WTC11 (cell line): ENCODE results near the gene FURIN. TPM values are rescaled to one million over a fixed set of nuclear protein-coding genes. Genes with fewer than 3 reads are reported as not detected.

Experiments used
- ATAC-seq: fragments of 200-7000 bp; cut with Tn5 transposase; 2 replicates; pipeline ENCODE4 v1.10.0; 2021; ENCODE audit warnings: mild to moderate bottlenecking, moderate library complexity
- CTCF ChIA-PET: fragments of 300-600 bp; sonication (Branson Sonifier 250); formaldehyde crosslinking; loops from one replicate; lab custom pipeline; 2021; ENCODE audit warnings: antibody characterized with exemption; lab: Charles Lee
- POLR2A ChIA-PET: fragments of 350-600 bp; sonication (Branson Sonifier 250); formaldehyde crosslinking; loops from one replicate; lab custom pipeline; 2021; ENCODE audit warnings: antibody characterized with exemption; lab: Charles Lee
- DNase-seq: peaks from one replicate; pipeline ENCODE4 v3.0.0; 2021; ENCODE audit warnings: low spot score
- H3K27ac Mint-ChIP-seq: 2 replicates; pipeline ENCODE4 v1.8.0; 2021; ENCODE audit warnings: mixed read lengths
- H3K27me3 Mint-ChIP-seq: 2 replicates; pipeline ENCODE4 v1.8.0; 2021; ENCODE audit warnings: low read depth, mild to moderate bottlenecking, moderate library complexity, mixed read lengths
- H3K36me3 Mint-ChIP-seq: 2 replicates; pipeline ENCODE4 v1.8.0; 2021; ENCODE audit warnings: mixed read lengths
- H3K4me1 Mint-ChIP-seq: 2 replicates; pipeline ENCODE4 v1.8.0; 2022; ENCODE audit warnings: mixed read lengths
- H3K4me3 Mint-ChIP-seq: 2 replicates; pipeline ENCODE4 v1.8.0; 2021; ENCODE audit warnings: mild to moderate bottlenecking, moderate library complexity, mixed read lengths
- H3K9me3 Mint-ChIP-seq: 2 replicates; pipeline ENCODE4 v1.8.0; 2021; ENCODE audit warnings: mixed read lengths
- AFF4 ChIP-seq: sonication (generic); formaldehyde crosslinking; IDR thresholded peaks from 2 replicates; pipeline ENCODE4 v1.8.1; 2023; ENCODE audit warnings: mild to moderate bottlenecking, missing genetic modification reagents, borderline replicate concordance
- ATF2 ChIP-seq: sonication (generic); formaldehyde crosslinking; IDR thresholded peaks from 2 replicates; pipeline ENCODE4 v1.8.1; 2022; ENCODE audit warnings: low read depth, missing genetic modification reagents, borderline replicate concordance
- ATF3 ChIP-seq: sonication (generic); formaldehyde crosslinking; conservative IDR thresholded peaks from 2 replicates; pipeline ENCODE4 v1.8.1; 2022; ENCODE audit warnings: mild to moderate bottlenecking, missing genetic modification reagents
- ELF4 ChIP-seq: sonication (generic); formaldehyde crosslinking; IDR thresholded peaks from 2 replicates; pipeline ENCODE4 v1.8.1; 2022; ENCODE audit warnings: low read depth, mild to moderate bottlenecking, moderate library complexity, missing genetic modification reagents
- EMX1 ChIP-seq: fragments of 250-450 bp; sonication (Bioruptor Pico); IDR thresholded peaks from 2 replicates; pipeline ENCODE4 v1.8.0; 2021; ENCODE audit warnings: mild to moderate bottlenecking
- ETV6 ChIP-seq: sonication (generic); formaldehyde crosslinking; IDR thresholded peaks from 2 replicates; pipeline ENCODE4 v1.8.1; 2022; ENCODE audit warnings: mild to moderate bottlenecking, missing genetic modification reagents
- JAZF1 ChIP-seq: fragments of 250-450 bp; sonication (Bioruptor Pico); IDR thresholded peaks from 2 replicates; pipeline ENCODE4 v1.9.0; 2021; ENCODE audit warnings: moderate library complexity, mild to moderate bottlenecking, inconsistent platforms
- KAT7 ChIP-seq: sonication (generic); formaldehyde crosslinking; IDR thresholded peaks from 2 replicates; pipeline ENCODE4 v1.8.1; 2023; ENCODE audit warnings: missing genetic modification reagents, mild to moderate bottlenecking, borderline replicate concordance
- MAX ChIP-seq: sonication (generic); formaldehyde crosslinking; IDR thresholded peaks from 2 replicates; pipeline ENCODE4 v1.8.0; 2022; ENCODE audit warnings: mild to moderate bottlenecking, missing genetic modification reagents
- NR3C1 ChIP-seq: sonication (generic); formaldehyde crosslinking; conservative IDR thresholded peaks from 2 replicates; pipeline ENCODE4 v1.8.1; 2023; ENCODE audit warnings: low read depth, mild to moderate bottlenecking, missing genetic modification reagents
- RORB ChIP-seq: fragments of 250-450 bp; sonication (Bioruptor Pico); IDR thresholded peaks from 2 replicates; pipeline ENCODE4 v1.9.0; 2021; ENCODE audit warnings: mild to moderate bottlenecking
- TP53 ChIP-seq: sonication (generic); formaldehyde crosslinking; IDR thresholded peaks from 2 replicates; pipeline ENCODE4 v1.8.1; 2023; ENCODE audit warnings: mild to moderate bottlenecking, missing genetic modification reagents
- USF1 ChIP-seq: sonication (generic); formaldehyde crosslinking; IDR thresholded peaks from 2 replicates; pipeline ENCODE4 v1.8.0; 2022; ENCODE audit warnings: mild to moderate bottlenecking, missing genetic modification reagents
- USF2 ChIP-seq: sonication (generic); formaldehyde crosslinking; IDR thresholded peaks from 2 replicates; pipeline ENCODE4 v1.8.1; 2023; ENCODE audit warnings: mild to moderate bottlenecking, missing genetic modification reagents, moderate library complexity
- ZBTB21 ChIP-seq: sonication (generic); formaldehyde crosslinking; IDR thresholded peaks from 2 replicates; pipeline ENCODE4 v1.8.1; 2023; ENCODE audit warnings: mild to moderate bottlenecking, missing genetic modification reagents, borderline replicate concordance
- ZNF232 ChIP-seq: sonication (generic); formaldehyde crosslinking; IDR thresholded peaks from 2 replicates; pipeline ENCODE4 v1.8.0; 2022; ENCODE audit warnings: mild to moderate bottlenecking, missing genetic modification reagents
- ZNF317 ChIP-seq: sonication (generic); formaldehyde crosslinking; IDR thresholded peaks from 2 replicates; pipeline ENCODE4 v1.8.1; 2023; ENCODE audit warnings: low read depth, mild to moderate bottlenecking, moderate library complexity, missing genetic modification reagents, borderline replicate concordance
- ZNF512 ChIP-seq: sonication (generic); formaldehyde crosslinking; IDR thresholded peaks from 2 replicates; pipeline ENCODE4 v1.8.1; 2022; ENCODE audit warnings: missing genetic modification reagents, borderline replicate concordance
- ZNF532 ChIP-seq: fragments of 250-450 bp; sonication (Bioruptor Pico); IDR thresholded peaks from 2 replicates; pipeline ENCODE4 v1.9.0; 2021; ENCODE audit warnings: mild to moderate bottlenecking, borderline replicate concordance
- total RNA-seq: library from RNA; stranded (reverse); gene quantifications from 3 replicates; pipeline ENCODE4 v1.2.3, GENCODE V29; 2021

Gene FURIN
- total RNA-seq, 1 experiment from 2014 or later: 46.3 TPM

GRCh38 chr15:90877996-90878395, 9.6 kb downstream of the FURIN start:
- no peak overlapping the region for H3K4me3 Mint-ChIP-seq
- peaks cover 16% of the 10 kb centered on the region for H3K4me1 Mint-ChIP-seq
- TF ChIP-seq EMX1: no peak
- no peak for TF ChIP-seq USF2 (CRISPR knock-in tag)
- TF ChIP-seq ZNF317: no peak
- no peak for TF ChIP-seq ZNF512 (CRISPR knock-in tag)
- no peak for TF ChIP-seq NR3C1 (CRISPR knock-in tag)
- TF ChIP-seq ELF4 (CRISPR knock-in tag): no peak
- no peak for TF ChIP-seq ZNF532 (CRISPR knock-in tag)
- TF ChIP-seq MAX: no peak
- TF ChIP-seq RORB: no peak
- no peak for TF ChIP-seq ATF3 (CRISPR knock-in tag)
- no peak for TF ChIP-seq ZBTB21 (CRISPR knock-in tag)
- TF ChIP-seq ETV6 (CRISPR knock-in tag): no peak
- TF ChIP-seq ATF2 (CRISPR knock-in tag): no peak
- TF ChIP-seq JAZF1: no peak
- no peak for TF ChIP-seq TP53 (CRISPR knock-in tag)
- no peak for TF ChIP-seq USF1 (CRISPR knock-in tag)
- TF ChIP-seq AFF4 (CRISPR knock-in tag): no peak
- no peak for TF ChIP-seq KAT7 (CRISPR knock-in tag)
- no peak for TF ChIP-seq ZNF232 (CRISPR knock-in tag)
- H3K27me3 Mint-ChIP-seq: no peaks in the 10 kb centered on the region
- no peaks in the 10 kb centered on the region for H3K9me3 Mint-ChIP-seq
- peaks cover 32% of the 10 kb centered on the region; the same call in 1 of the 2 replicates for H3K36me3 Mint-ChIP-seq
- no peak for ATAC-seq
- ChIA-PET POLR2A (no interaction called here), CTCF (no interaction called here)
- no peak overlapping the region for H3K27ac Mint-ChIP-seq
- no peak for DNase-seq
